SKM-1 treated with dmso at 0.1 percent for 144 hours (cell line): ENCODE results near the gene HMG20B.
"Not testable (repeated sequence)": the region's sequence is repeated elsewhere in the genome, so short reads cannot be mapped to it uniquely, and the experiment has no call there.

Experiments
- DNase-seq: peaks from one replicate; lab custom pipeline; 2025; ENCODE audit not compliant: unreplicated experiment; lab: John Stamatoyannopoulos, UW

Gene HMG20B

DNA sequence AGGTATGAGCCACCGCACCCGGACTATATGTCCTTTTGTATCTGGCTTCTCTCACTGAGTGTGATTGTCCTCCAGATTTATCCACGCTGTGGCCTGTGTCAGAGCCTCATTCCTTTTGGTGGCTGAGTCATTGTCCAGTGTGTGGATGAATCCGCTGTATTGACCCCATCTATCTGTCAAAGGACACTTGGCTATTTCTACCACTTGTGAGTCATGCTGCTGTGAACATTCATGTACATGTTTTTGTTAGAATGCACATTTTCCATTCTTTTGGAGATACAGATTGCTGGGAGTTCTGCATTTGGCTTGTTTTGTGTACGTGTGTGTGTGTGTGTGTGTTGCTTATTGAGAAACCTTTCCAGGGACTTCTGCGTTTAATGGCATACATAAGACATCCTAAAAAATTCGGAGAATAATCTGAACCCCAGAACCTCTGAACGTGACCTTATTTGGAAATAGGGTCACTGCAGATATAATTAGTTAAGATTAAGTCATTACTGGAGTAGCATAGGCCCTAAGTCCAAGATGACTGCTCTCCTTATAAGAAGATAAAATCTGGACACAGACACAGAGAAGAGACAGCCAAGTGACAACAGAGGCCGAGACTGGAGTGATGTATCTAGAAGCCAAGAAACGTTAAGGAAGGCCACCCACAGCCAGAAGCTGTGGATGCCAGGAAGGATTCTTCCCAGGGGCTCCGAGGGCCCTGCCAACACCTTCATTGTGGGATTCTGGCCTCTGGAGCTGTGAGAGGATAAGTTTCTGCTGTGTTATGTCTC is 7.6 kb downstream of the HMG20B start:
- DNase-seq: no peak

DNA sequence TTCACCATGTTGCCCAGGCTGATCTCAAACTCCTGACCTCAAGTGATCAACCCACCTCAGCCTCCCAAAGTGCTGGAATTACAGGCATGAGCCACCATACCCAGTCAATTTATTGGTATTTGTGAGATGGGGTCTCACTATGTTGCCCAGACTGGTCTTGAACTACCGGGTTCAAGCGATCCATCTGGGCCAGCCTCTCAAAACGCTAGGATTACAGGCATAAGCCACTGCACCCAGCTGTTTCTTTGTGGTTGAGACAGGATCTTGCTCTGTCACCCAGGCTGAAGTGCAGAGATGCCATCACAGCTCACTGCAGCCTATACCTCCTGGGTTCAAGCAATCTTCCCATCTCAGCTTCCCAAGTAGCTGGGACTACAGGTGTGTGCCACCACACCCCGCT is 9.0 kb downstream of the HMG20B start:
- DNase-seq: not testable (repeated sequence)

DNA sequence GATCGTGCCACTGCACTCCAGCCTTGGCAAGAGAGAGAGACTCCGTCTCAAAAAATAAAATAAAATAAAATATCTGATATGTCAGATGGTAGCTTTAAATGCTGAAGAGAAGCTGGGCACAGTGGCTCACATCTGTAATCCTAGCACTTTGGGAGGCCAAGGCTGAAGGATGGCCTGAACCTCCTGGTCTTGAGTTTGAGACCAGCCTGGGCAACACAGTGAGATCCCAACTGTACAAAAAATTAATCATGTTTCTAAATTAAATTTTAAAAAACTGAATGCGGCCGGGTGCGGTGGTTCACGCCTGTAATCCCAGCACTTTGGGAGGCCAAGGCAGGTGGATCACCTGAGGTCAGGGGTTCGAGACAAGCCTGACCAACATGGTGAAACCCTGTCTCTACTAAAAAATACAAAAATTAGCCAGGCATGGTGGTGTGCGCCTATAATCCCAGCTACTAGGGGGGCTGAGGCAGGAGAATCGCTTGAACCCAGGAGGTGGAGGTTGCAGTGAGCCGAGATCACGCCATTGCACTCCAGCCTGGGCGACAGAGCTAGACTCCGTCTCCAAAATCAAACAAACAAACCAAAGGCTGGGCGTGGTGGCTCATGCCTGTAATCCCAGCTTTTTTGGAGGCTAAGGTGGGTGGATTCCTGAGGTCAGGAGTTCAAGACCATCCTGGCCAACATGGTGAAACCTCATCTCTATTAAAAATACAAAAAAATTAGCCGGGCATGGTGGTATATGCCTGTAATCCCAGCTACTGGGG is 11.5 kb downstream of the HMG20B start:
- not testable (repeated sequence) for DNase-seq

DNA sequence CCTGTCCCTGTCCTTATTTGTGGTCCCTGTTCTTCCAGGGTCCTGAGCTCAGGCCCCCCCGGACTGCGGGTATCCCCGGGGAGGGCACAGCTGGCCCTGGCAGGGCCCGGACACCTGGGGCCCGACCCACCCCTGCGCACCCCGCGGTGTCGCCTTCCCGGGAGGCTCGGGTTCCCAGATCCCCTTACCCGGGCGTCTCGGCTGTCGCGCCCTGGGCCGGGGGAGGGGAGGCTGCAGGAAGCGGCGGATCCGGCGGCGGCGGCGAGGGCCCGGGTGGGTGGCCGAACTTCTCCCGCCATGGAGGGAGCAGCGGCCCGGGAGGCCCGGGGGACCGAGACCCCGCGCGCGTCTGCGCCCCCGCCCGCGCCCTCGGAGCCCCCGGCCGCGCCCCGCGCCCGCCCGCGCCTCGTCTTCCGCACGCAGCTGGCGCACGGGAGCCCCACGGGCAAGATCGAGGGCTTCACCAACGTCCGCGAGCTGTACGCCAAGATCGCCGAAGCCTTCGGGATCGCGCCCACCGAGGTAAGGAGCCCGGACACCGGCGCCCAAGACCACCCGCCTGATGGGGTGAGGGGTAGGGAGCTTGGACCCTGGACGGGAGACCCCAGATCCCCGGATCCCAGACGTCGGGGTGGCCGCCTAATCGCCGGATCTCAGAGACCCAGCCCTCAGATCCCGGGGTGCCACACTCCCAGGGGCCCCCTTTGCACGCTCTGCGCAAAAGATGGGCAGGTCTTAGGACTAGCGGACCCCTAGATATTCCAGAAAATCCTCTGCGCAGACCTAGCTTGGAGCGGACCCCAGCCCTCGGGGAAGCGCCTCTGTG is 12.8 kb downstream of the HMG20B start, which contains the start of gene GIPC3:
GIPC3 (plus strand) TSS at position 178 of the 826 bp plus-strand sequence; CDS start at position 298, 120 bp downstream.
- DNase-seq: no peak

DNA sequence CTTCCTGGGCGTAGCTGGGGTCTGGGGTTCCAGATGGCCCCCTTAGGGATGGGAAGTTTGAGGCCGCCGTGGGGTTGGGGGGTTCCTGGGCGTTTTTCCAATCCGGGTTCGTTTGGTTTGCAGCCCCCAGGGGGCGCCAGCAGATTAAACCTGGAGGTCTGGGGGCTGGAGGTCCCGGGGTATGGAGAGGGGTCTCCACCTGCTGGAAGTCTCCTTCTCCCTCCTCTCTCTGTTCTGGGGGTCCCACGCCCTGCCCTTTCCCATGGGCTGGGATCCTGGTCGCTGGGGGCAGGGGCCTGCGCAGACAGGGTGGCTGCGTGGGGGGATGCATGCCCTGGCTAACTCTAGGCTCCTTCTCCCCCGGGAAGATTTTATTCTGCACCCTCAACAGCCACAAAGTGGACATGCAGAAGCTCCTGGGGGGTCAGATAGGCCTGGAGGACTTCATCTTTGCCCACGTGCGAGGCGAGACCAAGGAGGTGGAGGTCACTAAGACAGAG is 13.4 kb downstream of the HMG20B start:
- DNase-seq: no peak

DNA sequence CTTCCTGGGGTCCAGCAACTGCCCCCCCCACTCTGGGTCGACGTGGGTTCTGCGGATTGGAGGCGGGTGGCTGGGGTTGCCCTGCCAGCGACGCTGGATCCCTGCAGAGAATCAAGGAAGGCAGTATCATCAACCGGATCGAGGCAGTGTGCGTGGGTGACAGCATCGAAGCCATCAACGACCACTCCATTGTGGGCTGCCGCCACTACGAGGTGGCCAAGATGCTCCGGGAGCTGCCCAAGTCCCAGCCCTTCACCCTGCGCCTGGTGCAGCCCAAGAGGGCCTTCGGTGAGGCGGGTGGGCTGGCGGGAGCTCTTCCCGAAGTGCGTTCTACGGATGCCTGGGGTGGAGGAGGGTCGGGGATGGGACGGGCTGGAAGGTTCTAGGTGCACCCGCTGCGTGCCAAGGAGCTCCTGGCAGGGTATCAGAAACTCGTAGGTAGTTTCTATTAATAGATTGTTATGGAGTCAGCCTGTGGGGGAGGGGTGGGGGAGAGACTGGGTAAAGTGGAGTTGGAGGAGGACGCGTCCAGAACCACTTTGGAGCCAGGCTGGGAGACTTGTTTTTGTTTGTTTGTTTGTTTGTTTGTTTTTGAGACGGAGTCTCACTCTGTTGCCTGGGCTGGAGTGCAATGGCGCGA is 14.1 kb downstream of the HMG20B start:
- no peak for DNase-seq

DNA sequence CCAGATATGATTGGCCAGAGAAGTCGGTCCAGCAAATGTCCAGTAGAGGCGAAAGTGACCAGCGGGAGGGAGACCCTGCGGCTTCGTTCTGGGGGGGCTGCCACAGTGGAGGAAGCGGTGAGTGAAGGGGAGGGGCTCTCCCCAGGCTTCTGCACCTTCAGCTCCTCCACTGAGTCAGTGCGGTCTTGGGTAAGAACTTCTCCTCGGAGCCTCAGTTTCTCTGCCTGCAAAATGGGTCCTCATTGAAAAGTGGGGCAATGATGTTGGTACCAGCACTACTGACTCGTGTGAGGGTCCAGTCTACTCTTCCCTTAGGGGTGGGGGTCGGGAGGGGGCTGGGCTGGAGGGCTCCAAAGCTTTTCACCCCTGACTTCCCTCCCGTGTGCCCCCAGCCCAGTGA is 16.7 kb downstream of the HMG20B start:
- no peak for DNase-seq

DNA sequence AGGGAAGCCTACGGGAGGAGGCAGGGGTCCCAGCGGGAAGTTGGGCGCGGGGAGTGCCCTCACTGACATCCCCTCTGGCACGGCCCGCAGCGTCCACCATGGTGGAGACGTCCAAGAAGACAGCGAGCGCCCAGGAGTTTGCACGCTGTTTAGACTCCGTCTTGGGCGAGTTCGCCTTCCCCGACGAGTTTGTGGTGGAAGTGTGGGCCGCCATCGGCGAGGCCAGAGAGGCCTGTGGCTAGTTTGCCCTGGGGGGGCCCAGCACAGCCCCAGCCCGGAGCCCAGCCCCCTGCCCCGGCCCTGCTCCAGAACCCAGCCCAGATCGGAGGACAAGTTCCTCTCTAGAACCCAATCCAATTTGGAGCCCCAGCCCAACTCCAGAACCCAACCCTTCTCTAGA is 17.2 kb downstream of the HMG20B start:
- DNase-seq: no peak

DNA sequence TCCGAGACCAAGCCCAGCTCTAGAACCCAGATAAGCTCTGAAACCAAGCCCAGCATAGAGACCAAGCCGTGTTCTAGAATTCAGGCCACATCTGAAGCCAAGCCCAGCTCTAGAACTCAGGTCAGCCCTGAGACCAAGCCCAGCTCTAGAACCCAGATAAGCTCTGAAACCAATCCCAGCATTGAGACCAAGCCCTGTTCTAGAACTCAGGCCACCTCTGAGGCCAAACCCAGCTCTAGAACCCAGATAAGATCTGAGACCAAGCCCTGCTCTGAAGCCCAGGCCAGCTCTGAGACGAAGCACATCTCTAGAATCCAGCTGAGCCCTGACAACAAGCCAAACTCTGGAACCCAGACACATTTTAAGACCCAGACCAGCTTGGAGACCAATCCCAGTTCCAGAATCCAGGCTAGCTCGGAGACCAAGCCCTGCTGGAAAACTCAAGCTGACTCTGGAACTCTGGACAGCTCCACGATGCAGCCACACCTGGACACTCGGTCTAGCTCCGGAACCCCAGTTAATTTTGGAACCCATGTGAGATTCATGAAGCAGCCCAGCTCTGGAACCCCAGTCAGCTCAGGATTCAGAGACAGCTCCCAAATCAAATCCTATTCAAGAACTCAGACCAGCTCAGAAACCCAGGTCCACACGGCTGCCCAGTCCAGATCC is 18.4 kb downstream of the HMG20B start:
- no peak for DNase-seq

DNA sequence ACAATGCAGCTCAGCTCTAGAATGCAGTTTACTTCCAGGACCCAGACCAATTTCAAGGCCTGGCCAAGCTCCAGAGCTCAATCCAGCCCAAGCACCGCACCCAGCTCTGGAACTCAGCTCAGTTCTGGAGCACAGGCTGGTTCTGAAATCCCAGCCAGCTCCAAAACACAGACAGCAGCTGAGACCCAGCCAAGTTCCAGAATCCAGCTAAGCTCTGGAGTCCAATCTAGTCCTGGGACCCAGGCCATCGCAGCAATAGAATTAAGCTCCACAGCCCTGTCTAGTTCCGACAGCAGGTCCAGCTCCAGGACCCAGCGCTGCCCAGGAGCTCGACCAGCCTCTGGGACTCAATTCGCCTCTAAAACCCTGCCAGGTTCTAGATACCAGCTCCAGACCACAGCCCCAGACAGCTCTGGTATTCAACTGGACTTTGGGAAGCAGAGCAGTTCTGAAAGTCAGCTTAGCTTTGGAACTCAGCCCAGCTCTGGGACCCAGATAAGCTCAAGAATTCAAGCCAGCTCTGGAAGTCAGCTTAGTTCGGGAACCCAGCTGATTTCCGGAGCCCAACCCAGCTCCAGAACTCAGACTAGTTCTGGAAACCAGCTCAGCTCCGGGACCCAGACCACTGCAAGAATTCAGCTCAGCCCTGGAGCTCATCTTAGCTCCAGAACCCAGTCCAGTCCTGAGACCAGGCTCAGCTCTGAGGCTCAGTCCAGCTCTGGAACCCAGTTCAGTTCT is 19.3 kb downstream of the HMG20B start:
- no peak for DNase-seq

DNA sequence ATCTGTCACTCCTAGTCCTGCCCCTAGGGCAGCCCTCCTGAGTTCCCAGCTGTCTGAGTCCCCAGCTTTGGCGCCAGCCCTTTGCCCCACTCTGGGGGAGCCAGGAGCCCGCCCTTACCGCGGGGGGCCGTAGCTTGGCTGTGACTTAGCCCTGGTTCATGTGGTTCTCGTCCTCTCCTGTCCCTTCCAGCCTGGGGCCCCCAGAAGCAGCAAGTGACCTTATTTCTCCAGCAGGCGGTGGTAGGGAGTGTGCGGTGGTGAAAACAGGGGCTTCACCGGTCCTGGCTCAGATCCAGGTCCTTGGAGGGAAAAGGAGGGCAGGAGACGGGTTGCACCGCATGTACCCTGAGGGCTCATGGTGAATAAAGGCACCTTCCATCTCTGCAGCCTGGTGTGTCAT is 20.4 kb downstream of the HMG20B start:
- DNase-seq: no peak

DNA sequence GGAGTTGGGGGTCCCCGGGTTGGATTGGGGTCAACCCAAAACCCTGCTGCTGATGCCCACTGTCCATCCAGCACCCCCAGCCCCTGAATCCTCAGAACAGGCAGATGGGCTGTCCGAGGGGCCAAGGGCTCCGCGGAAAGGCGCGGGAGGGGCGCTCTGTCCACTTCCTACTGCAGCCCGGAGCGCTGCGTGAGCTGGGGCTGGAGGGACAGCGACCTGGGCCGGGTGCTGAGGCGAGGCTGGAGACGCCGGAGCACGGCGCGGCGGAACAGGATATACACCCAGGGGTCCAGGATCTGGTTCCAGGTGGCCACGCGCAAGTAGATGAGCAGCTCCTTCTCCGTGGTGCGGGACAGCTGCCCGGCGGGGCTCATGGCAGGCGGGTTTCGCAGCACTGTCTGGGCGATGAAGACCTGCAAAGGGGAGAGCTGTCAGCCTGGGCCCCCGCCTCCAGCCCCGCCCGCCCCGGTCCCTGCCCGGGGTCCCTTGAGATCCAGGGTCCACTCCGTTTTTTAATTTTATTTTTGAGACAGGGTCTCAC is 22.8 kb downstream of the HMG20B start:
- no peak for DNase-seq

DNA sequence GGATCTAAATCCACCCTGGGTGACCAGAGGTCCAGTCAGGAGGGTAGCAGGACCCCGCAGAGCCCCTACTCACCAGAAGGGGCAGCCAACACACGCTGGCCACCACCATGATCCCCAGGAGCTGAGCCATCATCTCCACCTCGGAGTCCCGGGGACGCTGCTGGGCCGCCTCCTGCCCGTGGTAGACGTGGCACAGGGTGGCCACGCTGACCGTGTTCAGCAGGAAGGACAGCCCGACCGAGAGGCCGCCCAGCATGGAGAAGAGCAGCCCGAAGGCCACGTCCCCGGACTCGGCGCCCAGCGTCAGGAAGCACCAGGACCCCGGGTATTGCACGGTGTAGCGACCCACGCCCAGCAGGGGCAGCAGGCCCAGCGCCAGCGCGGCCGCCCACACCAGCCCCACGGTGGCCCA is 27.0 kb downstream of the HMG20B start:
- DNase-seq: no peak

DNA sequence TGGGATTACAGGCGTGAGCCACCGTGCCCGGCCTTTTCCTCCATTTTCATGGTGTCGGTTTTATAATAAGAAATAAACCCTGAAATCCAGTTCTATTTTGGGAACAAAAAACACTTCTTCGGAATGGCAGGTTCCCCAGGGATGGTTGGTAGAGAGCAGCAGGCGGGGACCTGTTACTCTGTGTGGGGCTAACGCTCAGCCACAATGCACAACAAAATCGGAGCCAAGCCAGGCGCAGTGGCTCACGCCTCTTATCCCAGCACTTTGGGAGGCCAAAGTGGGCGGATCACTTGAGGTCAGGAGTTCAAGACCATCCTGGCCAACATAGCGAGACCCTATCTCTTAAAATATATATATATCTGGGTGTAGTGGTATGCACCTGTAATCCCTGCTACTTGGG is 28.3 kb downstream of the HMG20B start:
- DNase-seq: no peak

DNA sequence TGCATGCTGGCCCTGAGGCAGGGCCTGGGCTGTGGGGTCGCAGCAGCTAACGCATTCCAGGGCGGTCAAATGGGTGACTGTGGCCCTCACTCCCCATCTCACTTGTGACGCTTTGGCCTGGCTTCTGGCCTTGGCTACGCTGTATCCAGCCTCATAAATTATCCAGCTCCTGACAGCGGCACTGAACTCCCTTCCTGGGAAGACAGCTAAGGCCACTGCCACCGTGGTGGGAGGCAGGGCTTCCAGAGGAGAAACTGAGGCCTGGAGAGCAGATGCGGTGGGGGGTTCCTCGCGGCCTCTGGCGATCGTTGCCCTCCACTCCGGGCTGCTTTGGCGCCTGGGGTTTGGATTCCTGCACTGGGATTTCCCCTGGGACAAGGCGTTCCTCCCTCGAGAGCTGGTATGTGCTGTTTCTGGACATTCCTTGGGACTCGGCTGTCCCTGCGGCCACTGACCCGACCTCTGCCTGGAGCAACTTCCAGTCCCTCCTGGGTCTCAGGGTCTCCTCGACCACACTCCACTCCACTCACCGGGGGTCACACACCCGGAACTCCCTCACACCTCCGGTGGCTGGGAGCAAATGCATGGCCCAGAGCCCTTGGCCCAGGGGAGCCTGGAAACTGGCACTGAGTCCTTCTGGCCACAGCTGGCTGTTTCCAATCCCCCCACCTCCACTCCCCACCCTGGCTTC is 30.5 kb downstream of the HMG20B start:
- DNase-seq: no peak

DNA sequence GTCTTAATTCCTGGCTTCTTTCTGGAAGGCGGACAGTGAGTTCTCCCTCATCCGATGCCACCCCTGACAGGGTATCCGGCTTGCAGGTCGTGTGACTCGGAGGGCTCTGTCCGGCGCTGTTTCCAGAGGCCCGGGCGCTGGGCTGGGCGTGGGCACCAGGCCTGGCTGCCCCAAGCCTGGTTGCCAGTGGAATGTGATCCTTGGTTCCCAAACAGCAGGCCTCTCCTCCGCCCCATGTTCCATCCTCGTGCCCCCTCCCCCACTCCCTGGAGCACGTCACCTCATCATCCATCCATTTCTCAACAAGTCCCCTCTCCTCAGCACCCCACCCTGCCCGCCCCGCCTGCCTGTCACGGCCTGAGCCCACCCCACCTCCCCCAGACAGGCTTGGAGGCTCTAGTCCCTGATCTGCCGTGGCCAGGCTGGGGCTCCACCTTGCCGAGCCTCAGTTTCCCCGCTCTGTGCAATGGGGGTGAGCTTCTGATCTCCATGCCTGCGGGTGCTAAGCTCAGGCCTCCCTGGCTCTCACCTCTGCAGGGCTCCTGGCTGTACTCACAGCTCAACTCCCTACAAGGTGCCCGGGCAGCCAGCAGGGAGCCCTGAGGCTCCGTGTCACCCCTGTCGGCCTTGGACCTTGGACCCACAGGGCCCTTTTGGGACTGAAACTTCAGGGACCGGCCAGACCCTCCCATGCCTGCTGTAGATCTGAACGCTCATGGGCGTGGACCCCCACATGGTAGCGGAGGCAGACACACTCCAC is 31.7 kb downstream of the HMG20B start:
- no peak for DNase-seq

DNA sequence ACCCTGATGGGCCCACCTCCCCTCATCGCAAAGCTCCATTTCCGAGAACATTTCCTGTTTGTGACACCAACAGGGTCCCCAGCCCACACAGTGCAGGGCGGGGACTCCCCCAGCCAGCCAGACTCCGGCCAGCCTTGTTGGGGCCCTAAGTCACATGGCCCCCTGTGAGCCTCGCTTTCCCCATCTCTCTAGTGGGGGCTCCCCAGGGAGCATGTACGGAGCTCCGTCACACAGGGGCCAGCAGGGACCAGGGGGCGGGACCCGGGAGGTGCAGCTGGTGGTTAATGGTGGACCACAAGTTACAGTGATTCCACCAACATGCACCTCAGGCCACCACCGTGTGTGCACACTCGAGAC is 32.2 kb downstream of the HMG20B start:
- no peak for DNase-seq

DNA sequence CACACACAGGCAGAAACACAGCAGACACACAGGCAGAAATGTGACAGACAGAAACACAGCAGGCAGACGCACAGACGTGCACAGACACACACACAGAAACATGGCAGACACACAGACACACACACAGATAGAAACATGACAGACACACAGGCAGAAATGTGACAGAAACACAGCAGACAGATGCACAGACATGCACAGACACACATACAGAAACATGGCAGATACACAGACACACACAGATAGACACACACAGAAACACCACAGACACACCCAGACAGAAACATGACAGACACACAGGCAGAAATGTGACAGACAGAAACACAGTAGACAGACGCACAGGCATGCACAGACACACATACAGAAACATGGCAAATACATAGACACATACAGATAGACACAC is 32.6 kb downstream of the HMG20B start:
- DNase-seq: no peak
